HG02970 (cell line): ENCODE results near the gene HLA-DOB.

Experiments used
- ATAC-seq: cut with Tn5 transposase; IDR thresholded peaks from one replicate; pipeline ENCODE4 v1.9.1; 2021; ENCODE audit warnings: mild to moderate bottlenecking, moderate library complexity, moderate number of reproducible peaks; ENCODE audit not compliant: unreplicated experiment, low FRiP score

HLA-DOB gene

DNA sequence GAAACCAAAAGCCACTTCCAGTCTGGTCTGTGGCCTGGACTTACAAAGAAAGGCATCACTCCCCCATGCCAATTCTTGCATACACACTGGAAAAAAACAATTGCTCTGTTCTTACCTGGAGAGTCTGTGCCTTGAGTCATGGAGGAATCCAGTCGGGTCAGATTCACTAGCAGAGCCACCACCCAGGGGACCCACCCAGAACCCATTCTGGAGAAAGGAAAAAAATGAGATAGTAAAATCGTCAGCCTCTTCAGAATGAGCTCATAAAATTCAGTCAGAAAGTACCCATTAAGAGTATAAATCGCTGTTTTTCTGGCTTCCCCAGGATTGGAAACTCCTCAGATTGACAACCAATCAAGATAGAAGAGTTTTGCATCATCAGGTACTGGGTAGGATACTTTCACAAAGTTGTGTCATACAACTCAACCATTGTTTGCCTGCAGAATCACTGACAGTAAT is at the start of gene HLA-DOB:
Gene HLA-DOB (minus strand): TSS at position 257 of the 459 bp plus-strand sequence. CDS start 51 bp downstream, at position 206.
- ATAC-seq = no peak

DNA sequence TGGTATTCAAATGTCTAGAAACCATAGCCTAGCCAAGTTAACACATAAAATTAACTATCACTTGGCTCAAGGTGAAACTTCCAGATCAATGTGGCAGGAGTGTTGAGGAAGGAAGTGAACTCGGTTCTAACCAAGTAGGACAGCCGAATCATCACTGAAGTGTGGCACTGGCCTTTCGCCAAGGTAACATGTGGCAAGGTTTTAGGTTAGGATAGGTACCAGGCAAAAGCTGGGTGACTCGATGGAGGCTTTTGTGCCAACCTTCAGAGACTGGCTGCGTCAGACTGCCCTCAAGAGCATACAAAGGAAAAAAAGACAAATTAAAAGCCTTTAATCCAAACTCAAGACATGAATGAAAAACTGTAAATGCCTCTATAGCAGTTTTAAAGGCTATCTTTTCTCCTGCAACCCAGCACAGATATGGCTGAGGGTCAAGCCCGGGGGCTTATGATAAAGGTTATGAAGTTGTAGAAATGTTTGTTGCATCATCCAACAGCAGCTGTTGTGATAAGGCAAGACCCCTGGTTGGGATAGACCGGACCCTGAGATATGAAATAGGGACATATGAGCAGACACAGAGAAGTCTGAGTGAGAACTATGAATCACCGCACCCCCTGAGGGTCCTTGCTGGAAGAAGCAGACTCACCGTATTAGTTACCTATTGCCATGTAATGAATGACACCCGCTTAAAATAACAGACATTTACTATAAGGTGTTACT is 49.1 kb upstream of the HLA-DOB start:
- no peak for ATAC-seq

DNA sequence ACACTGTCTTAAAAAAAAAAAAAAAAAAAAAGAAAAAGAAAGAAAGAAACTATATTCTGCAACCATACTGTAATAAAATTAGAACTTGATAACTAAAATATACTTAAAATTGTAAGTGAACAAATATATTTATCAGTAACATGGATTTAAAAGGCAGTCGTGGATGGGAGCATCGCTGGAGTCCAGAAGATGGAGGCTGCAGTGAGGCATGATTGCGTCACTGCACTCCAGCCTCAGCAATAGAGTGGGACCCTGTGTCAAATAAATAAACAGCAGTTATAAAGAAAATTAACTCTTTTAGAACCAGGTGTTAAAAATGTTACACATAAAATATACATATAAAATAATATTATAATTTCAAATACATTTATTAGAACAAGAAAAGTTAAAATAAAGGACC is 45.9 kb upstream of the HLA-DOB start:
- ATAC-seq = no peak

DNA sequence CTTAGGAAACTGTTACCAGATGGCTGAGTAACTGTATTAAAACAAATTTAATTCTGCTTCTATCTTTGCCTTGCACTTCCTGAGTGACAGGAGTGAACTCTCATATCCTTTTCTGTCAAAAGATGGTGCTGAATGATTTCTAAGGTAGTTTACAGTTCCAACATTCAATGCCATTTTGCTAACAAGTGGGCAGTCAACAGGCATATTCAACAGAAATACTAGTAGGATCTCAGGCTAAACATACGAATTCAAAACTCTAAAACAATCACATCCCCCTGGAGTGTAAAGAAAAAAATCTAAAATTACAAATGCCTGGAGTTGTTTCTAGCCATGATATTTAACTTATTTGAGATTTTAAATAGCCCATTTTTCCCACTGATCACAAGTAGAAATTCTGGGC is 43.9 kb upstream of the HLA-DOB start:
- ATAC-seq = no peak

DNA sequence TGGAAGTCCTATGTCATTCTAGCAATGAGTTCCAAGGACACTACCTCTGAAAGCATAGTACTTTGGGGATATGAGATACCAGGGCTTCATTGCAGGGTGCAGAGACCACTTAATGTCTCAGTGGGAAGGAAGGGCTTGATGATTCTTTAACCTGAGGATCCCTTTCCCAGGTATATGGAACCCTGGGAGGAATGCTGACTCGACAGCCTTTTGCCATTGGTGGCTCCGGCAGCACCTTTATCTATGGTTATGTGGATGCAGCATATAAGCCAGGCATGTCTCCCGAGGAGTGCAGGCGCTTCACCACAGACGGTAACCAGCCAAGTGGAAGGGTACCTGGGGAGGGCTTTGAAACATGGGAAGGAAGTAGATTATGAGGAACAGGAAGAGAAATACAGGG is 41.4 kb upstream of the HLA-DOB start:
- ATAC-seq = no peak

DNA sequence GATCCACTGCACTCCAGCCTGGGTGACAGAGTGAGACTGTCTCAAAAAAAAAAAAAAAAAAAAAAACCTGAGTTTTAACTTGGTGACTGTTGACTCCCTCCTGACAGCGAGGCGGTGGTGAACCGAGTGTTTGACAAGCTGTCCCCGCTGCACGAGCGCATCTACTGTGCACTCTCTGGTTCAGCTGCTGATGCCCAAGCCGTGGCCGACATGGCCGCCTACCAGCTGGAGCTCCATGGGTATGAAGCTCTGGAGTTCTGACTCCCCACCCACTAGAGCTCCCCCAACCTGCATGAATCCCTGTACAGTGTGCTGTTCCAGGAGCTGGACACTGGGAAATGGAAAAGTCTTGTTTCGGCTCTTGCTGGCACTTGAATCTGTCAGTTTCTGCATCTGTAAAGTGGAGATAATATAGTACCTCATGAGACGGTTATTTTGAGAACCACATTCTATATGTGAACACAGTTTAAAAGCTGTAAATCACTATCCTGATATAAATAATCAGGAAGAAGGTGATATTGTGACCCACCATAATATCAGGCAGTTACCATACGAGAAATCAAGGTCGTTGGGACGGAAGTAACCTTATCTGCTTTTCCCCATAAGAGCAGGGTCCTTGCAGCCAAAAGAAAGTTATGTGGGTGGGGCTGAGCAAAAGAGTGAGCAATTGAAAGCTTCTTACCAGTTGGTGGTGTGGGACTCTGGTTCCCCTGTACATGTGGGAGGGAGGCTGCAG is 40.5 kb upstream of the HLA-DOB start:
- ATAC-seq = no peak

DNA sequence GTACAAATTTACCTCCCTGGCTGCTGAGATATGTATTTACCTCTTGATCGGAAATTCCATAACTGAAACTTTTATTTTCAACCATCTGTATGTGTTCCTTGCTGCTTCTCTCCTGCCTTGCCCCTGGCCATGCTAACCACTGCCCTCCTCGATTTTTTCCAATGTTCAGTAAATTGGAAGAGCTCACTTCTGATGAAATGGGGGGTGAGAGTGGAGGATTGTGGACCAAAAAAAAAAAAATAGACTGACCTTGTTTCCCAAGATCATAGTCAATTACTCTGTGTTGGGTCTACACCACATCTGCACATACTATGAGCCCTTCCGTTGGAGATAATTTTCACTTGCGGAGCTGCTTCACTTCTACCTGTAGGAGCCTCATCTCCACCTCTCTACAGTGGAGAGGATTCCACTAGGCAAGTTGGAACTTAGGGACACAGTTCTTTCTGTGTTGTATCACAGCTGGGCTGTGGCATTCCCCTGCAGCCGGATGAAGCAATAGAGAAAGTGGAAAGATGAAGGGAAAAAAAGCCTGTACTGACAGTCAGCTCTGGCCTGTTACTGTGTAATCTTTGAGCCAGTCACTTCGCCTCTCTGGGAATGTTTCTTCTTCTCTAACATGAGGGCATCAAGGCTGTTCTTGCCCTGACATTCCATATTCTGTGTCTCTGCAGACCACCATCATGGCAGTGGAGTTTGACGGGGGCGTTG is 38.8 kb upstream of the HLA-DOB start:
- no peak for ATAC-seq

DNA sequence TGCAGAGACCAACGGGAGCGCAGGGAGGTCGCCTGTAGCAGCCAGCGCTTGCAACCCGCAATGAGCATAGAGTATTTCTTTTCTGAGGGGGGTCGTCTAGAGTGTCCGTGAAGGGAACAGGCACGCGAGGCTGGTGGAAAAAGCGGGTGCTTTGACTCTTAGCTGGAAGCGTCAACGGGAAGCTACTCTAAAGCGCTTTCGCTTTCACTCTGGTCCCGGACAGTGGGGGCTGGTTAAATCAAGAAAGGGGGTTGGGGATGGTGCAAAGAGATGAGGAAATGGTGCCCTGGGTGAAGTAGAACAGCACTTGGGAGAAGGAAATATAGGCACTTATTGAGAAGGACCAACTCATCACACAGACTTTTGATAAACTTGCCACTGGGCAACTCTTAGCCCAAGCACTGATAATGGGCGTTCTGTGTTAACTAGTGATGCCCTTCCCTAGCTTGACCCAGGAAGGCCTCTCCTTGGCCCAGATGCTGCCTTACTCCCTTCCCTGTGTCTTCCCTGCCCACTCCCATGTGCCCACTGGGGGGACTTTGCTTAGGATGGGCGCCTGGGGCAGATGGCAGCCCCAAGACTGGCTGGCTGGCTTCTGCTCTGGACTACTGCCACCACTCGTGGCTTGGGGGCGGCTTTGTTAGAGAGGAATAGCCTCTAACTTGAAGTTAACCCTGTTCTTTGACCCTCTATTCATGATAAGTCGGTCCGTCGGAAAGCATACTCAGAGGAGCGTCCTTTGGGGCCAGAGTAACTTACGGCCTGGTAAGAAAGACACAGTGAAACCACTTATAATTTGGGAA is 37.8 kb upstream of the HLA-DOB start:
- ATAC-seq = no peak

DNA sequence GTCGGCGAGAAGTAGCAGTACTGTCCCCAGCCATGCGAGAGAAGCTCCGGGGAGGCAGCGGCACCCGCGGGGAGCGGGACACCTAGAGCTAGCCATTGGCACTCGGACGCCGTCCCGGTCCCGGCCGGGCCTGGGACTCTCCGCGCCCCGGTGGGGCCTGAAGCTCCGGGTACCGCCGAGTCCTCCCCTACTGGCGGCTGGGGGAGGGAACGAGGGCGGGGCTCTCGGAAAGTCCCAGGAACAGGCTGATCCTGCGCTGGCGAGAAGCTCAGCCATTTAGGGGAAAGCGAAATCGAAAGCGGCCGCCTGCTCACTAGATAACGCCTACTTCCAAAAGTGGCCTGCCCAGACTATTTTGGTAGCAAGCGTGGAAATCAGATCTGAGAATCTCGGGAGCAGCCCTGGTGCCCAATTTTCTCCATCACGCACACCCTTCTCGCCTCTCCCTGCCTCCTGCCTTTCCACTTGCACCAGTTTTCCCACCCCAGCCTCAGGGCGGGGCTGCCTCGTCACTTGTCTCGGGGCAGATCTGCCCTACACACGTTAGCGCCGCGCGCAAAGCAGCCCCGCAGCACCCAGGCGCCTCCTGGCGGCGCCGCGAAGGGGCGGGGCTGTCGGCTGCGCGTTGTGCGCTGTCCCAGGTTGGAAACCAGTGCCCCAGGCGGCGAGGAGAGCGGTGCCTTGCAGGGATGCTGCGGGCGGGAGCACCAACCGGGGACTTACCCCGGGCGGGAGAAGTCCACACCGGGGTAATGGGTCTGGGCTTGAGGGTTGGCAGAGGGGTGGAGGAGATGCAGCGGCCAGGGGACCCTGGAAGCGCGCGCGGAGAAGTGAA is 37.0 kb upstream of the HLA-DOB start, which contains the start of the genes PSMB9 and TAP1:
Gene PSMB9 (plus strand): TSS at position 652 of the 835 bp plus-strand sequence. CDS start 38 bp downstream, at position 690.
Gene TAP1 (minus strand): TSS at position 164 of the 835 bp plus-strand sequence. CDS start 68 bp downstream, at position 96.
- ATAC-seq = peak; percentile 81

DNA sequence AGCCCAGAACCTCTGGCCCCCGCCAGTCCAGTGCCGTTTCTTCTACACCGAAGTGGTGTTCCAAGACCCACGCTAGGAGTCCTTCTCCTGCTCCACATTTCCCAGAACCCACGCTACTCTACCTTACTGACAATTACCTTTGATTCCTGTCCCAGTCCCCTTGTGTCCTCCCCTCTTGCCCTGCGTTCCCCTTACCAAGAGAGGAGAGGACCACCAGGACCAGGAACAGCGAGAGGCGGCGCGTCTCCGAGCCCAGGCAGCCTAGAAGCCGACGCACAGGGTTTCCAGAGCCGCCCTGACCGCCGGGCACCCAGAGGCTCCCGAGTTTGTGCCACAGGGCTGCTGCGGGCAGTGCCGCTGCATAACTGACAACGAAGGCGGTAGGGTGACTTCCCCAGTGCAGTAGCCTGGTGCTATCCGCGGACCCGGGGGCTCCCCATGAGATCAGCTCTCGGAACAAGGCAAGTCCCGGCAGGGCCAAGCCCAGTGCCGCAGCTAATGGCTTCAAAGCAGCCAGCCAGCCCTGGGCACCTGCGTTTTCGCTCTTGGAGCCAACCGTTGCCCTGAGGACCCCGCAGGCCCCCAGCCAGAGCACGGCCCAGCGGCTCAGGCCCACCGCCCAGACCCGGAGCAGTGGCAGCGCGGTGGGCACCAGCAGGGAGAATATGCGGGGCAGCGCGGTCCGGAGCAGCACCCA is 36.2 kb upstream of the HLA-DOB start:
- peak; percentile 20 for ATAC-seq

DNA sequence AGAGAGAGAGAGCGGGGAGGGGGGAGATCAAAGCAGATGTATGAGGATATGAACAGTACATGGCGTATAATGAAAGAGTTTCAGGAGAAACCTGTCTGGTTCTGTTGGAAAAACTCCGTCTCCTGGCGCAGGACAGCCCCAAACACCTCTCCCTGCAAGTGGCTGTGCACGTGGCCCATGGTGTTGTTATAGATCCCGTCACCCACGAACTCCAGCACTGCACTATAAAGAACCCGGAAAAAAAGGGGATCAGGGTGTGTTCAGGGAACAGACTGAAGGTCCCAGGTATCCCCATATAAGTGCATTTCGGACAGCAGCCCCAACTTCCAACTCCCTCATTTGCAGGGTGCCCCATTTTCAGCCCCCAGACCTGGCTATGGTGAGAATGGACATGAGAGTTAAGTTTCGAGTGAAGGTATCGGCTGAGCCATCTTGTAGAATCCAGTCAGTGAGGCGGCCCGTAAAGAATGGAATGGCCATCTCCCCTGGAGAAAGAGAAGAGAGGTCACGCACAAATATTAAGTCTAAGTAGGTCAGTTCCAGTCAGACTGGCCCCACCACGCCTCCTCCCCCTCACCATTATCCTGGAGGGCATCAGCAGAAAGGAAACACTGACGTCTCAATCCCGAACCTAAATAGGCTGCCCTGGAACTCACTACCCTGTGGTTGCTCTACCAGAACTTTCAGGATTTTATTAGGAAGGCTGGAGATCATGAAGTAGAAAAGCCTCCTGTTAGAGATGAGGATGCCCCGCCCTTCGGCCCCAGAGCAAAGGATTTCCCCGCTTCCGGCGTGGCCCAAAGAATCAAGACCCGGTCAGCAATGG is 35.4 kb upstream of the HLA-DOB start:
- ATAC-seq = no peak

DNA sequence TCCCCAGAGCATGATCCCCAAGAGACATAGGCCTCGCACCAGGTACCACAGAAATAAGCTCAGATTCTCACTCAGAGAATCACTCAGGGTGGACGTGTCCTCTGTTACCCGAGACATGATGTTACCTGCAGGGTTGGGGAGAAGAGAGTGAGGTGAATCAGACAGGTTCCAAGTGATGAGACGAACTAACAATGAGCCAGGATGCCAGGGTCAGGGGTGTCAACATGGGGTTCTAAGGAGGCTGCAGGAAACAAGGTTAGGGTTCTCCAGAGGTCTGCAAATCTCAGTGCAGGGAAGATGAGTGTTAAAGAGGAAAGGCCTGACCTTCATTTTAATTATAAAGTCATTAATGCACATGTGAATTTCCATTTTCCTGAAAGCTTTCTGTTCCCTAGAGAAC is 34.2 kb upstream of the HLA-DOB start:
- no peak for ATAC-seq

DNA sequence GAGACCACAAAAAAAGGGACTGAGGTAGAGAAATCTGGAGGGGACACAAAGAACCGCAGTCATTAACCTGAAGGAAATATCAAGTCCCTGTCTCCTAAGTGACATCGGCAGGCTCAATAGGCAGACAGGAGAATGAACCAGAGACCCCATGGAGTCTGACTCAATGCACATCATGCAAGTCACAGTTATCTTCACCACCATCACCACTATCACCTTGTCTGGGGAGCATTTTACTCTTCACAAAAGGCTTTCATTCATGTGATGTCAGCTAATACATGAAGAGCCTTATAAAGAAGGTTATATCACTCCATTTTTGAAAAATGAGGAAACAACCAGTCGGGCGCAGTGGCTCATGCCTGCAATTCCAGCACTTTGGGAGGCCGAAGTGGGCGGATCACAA is 32.3 kb upstream of the HLA-DOB start:
- ATAC-seq = no peak

DNA sequence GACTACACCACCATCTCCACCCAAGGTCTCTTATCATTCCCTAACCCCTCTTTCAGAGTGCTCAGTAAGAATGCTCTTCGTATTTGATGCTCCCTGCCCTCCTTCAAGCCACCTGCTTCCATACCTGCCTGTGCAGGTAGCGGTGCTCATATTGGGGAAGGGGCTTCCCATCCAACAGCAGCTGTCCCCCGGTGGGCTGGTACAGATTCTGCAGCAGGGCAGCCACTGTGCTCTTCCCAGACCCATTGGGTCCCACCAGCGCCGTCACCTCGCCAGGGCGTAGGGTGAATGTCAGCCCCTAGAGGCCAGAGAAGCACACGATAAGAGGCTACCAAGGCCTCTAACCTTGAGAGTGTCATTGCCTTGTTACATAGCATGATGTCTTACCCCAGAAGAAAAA is 31.0 kb upstream of the HLA-DOB start:
- ATAC-seq = no peak

DNA sequence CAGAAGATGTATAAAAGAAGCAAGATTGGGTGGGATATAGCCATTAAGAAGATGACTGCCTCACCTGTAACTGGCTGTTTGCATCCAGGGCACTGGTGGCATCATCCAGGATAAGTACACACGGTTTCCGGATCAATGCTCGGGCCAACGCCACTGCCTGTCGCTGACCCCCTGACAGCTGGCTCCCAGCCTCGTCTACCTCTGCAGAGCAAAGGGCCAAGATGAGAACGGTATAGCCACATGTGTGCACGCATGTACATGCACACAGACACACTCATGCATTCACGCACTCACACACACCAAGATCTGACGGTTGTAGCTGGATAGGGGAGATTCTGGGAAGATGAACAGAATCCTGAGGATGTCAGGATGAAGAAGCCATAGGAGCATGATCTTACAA is 30.2 kb upstream of the HLA-DOB start:
- no peak for ATAC-seq

DNA sequence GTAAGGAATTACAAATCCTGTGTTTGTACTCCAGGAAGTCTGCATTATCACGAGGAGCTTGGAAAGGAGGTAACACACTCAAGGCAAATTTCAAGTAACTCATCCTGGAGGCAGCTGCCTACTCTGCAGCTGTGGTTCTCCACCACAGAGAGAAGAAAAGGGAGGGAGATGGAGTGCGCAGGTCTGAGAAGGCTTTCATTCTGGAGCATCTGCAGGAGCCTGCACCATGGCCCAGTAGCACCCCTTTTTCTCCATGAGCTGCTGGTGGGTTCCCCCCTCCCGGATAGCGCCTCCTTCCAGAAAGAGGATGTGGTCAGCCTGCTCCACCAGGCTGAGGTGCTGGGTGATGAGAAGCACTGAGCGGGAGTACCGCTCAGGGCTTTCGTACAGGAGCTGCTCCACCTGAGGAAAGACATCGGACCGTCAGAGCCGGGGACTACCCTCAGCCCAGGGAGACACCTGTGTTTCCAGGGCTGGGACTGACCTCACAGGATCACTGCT is 28.6 kb upstream of the HLA-DOB start:
- ATAC-seq = no peak

DNA sequence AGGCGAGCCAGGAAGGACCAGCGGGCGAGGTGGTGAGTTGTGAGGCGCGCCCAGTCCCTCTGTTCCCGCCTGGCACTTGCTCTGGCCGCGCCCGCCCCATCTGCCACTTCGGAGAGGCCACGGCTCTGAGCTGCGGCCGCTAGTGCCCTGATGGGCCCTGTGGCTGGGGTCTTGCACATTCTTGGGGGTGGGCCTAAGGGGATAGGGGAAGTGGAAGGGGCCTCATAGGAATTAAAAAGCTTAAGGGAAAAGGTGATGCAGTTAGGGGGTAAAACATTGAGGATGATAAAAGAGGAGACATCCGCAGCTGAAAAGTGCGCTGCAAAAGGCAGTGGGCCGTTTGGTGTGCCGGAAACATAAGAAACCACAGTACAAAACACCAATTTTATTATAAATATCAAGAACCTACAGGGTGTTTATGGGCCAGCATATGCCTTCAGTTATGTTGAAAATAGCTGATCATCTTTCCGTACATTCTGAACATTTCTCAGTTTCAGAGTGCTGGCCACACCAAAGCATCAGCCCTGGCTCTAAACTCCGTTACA is 28.1 kb upstream of the HLA-DOB start:
- ATAC-seq = no peak
